Upper lobe of left lung (tissue), 4 donors: ENCODE data around the gene AXL.

ENCODE experiments used
- EP300 ChIP-seq, 4 donors: sonication (generic); formaldehyde crosslinking; IDR thresholded peaks; one replicate each; pipeline ENCODE4 v1.5.1; 2017; ENCODE audit warnings: antibody characterized with exemption in 4 of 4, control low read depth in 2 of 4
- TF ChIP-seq, protein P1 (sequence below), 6 experiments: fragments of 450-650 bp in 4 of 6; fragments of 200-600 bp in 2 of 6; sonication (generic) in 2 of 6; IDR thresholded peaks; one replicate each; pipeline ENCODE4 v1.5.1; 2016 to 2019; ENCODE audit warnings: antibody characterized with exemption in 6 of 6

DNA sequence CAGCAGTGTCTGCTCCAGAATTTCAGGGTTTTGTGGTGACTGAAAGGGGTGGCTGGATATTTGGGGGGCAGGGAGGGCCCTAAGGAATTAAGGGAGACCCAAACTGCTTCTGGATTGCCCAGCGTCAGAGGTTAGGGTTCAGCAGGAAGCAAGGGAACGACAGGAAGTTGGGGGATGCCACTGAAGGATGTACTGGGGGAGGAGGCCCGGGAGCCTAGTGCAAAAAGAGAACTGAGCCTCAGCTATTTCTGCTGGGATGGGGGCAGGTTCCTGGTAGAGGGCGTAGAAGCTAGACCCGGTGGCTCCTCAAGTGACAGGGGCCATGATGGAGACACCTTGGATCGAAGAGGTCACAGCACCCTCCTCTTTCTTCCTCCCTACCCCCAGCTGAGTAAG lies 24.9 kb upstream of the AXL start:
- TF ChIP-seq, protein P1, sequence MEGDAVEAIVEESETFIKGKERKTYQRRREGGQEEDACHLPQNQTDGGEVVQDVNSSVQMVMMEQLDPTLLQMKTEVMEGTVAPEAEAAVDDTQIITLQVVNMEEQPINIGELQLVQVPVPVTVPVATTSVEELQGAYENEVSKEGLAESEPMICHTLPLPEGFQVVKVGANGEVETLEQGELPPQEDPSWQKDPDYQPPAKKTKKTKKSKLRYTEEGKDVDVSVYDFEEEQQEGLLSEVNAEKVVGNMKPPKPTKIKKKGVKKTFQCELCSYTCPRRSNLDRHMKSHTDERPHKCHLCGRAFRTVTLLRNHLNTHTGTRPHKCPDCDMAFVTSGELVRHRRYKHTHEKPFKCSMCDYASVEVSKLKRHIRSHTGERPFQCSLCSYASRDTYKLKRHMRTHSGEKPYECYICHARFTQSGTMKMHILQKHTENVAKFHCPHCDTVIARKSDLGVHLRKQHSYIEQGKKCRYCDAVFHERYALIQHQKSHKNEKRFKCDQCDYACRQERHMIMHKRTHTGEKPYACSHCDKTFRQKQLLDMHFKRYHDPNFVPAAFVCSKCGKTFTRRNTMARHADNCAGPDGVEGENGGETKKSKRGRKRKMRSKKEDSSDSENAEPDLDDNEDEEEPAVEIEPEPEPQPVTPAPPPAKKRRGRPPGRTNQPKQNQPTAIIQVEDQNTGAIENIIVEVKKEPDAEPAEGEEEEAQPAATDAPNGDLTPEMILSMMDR (IDR thresholded peaks at IDR 0.05) = no peak
- TF ChIP-seq EP300 (IDR thresholded peaks at IDR 0.05) = no peak
